ENCODE data around the gene RAP2B.

The RAP2B gene

DNA sequence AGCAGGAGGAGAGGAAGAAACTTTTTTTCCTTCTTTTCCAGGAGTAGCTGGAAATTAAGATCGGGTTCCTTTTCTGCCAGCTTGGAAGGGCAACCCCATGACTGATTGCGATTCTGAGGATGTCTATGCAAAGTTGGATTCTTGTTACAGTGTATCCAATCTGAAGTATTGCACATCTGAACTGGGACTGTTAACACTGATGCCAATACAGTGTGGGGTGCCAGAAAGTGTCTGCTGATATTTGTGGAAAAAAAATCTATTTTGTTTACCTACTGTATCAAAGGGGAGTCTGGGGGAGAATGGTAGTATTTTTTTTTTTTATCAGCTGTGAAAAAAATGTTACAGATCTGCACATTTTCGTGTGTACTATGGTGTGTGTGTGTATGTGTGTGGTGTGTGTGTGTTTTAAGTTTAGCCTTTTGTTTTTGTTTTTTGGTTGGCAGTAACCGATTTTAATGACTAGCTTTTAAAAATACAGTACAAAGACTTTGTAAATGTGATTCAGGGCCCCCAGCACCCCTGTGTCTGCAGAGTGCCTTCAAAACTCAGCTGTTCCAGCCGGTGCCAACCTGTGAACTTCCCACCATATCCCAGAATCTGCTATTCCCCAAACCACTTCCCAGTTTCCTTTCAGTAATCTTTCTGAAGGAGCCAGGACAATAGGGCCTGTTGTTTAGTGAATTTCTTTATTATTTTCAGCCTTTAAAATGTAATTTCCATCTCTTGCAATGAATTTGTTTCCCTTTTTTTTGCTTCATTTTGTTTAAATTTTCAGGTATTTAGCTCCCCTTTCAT lies 1.9 kb downstream of the RAP2B start:
- Histone ChIP-seq H3K27me3 (ENCODE audit: insufficient read depth, low read length, poor library complexity, severe bottlenecking) (no peaks in the 10 kb centered on the region), H3K4me1 (ENCODE audit: insufficient read depth, low read length, poor library complexity, severe bottlenecking) (peaks cover 48% of the 10 kb centered on the region), H3K4me3 (ENCODE audit: low read length, poor library complexity, severe bottlenecking) (peak overlapping the region; percentile 92), H3K79me2 (ENCODE audit: insufficient read depth, low read length) (peaks cover 67% of the 10 kb centered on the region), H3K9me2 (replicated peaks; ENCODE audit: low read depth, low read length) (no peaks in the 10 kb centered on the region), H2AFZ (ENCODE audit: low read length) (no peak overlapping the region), H3K9me3 (ENCODE audit: insufficient read depth, low read depth, low read length) (no peaks in the 10 kb centered on the region), H3F3A (ENCODE audit: low read depth) (peaks cover 6% of the 10 kb centered on the region; the same call in 1 of the 2 replicates), H3K9ac (ENCODE audit: low read depth, low read length, poor library complexity, severe bottlenecking) (peak overlapping the region; percentile 98), H3K36me3 (ENCODE audit: insufficient read depth, low read length) (no peaks in the 10 kb centered on the region), H3K4me2 (ENCODE audit: low read depth, low read length, poor library complexity, severe bottlenecking) (peak overlapping the region; percentile 84), H4K20me1 (ENCODE audit: insufficient read depth, low read length, poor library complexity, severe bottlenecking) (peaks cover 49% of the 10 kb centered on the region)
- TF ChIP-seq, protein P1, sequence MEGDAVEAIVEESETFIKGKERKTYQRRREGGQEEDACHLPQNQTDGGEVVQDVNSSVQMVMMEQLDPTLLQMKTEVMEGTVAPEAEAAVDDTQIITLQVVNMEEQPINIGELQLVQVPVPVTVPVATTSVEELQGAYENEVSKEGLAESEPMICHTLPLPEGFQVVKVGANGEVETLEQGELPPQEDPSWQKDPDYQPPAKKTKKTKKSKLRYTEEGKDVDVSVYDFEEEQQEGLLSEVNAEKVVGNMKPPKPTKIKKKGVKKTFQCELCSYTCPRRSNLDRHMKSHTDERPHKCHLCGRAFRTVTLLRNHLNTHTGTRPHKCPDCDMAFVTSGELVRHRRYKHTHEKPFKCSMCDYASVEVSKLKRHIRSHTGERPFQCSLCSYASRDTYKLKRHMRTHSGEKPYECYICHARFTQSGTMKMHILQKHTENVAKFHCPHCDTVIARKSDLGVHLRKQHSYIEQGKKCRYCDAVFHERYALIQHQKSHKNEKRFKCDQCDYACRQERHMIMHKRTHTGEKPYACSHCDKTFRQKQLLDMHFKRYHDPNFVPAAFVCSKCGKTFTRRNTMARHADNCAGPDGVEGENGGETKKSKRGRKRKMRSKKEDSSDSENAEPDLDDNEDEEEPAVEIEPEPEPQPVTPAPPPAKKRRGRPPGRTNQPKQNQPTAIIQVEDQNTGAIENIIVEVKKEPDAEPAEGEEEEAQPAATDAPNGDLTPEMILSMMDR (conservative IDR thresholded peaks at IDR 0.05; ENCODE audit: low read length): no peak
- no peak for TF ChIP-seq EZH2phosphoT487 (IDR thresholded peaks at IDR 0.05; ENCODE audit: borderline replicate concordance)

DNA sequence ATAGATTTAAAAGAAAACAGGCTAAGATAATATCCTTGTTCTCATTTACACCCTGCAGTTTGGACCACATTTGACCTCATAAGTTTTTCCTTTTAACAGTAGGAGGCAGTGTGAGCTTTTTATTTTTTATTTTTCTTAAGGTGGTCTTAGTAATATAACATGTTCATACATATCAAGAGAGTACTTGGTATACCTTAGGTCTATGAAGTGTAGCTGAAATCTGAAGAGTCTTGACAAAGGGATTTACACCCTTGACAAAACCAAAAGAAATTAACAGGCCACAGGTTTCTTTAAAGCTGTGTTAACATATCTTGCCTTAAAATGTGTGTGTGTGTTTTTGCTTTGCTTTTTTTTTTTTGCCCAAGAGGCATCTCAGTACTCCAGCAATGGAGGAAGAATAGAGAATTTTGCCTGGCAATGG lies 3.2 kb downstream of the RAP2B start:
- Histone ChIP-seq H3K79me2 (ENCODE audit: insufficient read depth, low read length) (peaks cover 76% of the 10 kb centered on the region), H4K20me1 (ENCODE audit: insufficient read depth, low read length, poor library complexity, severe bottlenecking) (peaks cover 49% of the 10 kb centered on the region)

DNA sequence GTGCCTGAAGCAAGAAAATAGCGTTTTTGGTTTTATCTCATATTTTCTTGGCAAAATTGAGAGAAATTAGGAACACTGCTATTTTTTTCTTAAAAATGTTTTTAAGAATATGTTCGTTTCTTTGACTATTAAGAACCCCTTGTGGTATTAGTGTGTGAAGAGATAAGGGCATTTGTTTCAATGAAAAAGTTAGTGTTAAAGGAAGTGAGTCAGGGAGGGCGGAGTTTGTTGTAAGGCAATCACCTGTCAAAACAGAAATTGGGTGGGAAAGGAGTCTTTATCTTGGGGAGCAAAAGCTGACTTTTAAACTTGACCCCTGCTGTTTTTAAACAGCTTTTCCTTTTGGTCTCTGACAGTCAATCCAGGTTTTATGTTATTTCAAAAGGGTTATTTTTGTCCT lies 4.2 kb downstream of the RAP2B start:
- H3K9me2 ChIP-seq (replicated peaks; ENCODE audit: low read depth, low read length): no peaks in the 10 kb centered on the region
- peak overlapping the region; percentile 92 for H3K4me3 ChIP-seq (ENCODE audit: low read length, poor library complexity, severe bottlenecking)
- peaks cover 6% of the 10 kb centered on the region; the same call in 1 of the 2 replicates for H3F3A ChIP-seq (ENCODE audit: low read depth)
- no peak overlapping the region for H2AFZ ChIP-seq (ENCODE audit: low read length)
- peaks cover 49% of the 10 kb centered on the region for H4K20me1 ChIP-seq (ENCODE audit: insufficient read depth, low read length, poor library complexity, severe bottlenecking)
- peak overlapping the region; percentile 84 for H3K4me2 ChIP-seq (ENCODE audit: low read depth, low read length, poor library complexity, severe bottlenecking)
- H3K27me3 ChIP-seq (ENCODE audit: insufficient read depth, low read length, poor library complexity, severe bottlenecking): no peaks in the 10 kb centered on the region
- H3K4me1 ChIP-seq (ENCODE audit: insufficient read depth, low read length, poor library complexity, severe bottlenecking): peaks cover 48% of the 10 kb centered on the region
- peak overlapping the region; percentile 98 for H3K9ac ChIP-seq (ENCODE audit: low read depth, low read length, poor library complexity, severe bottlenecking)
- peaks cover 76% of the 10 kb centered on the region for H3K79me2 ChIP-seq (ENCODE audit: insufficient read depth, low read length)
- H3K36me3 ChIP-seq (ENCODE audit: insufficient read depth, low read length): no peaks in the 10 kb centered on the region
- no peaks in the 10 kb centered on the region for H3K9me3 ChIP-seq (ENCODE audit: insufficient read depth, low read depth, low read length)
- TF ChIP-seq EZH2phosphoT487 (IDR thresholded peaks at IDR 0.05; ENCODE audit: borderline replicate concordance): no peak
- TF ChIP-seq, protein P1 (conservative IDR thresholded peaks at IDR 0.05; ENCODE audit: low read length): no peak

More for the DNA sequence above, 3.2 kb downstream of the RAP2B start:
- Histone ChIP-seq H3K36me3 (ENCODE audit: insufficient read depth, low read length) (no peaks in the 10 kb centered on the region), H3K4me3 (ENCODE audit: low read length, poor library complexity, severe bottlenecking) (peak overlapping the region; percentile 92), H3K9me3 (ENCODE audit: insufficient read depth, low read depth, low read length) (no peaks in the 10 kb centered on the region), H2AFZ (ENCODE audit: low read length) (no peak overlapping the region), H3K9ac (ENCODE audit: low read depth, low read length, poor library complexity, severe bottlenecking) (peak overlapping the region; percentile 98), H3F3A (ENCODE audit: low read depth) (peaks cover 6% of the 10 kb centered on the region; the same call in 1 of the 2 replicates), H3K4me2 (ENCODE audit: low read depth, low read length, poor library complexity, severe bottlenecking) (peak overlapping the region; percentile 84), H3K4me1 (ENCODE audit: insufficient read depth, low read length, poor library complexity, severe bottlenecking) (peaks cover 48% of the 10 kb centered on the region), H3K27me3 (ENCODE audit: insufficient read depth, low read length, poor library complexity, severe bottlenecking) (no peaks in the 10 kb centered on the region), H3K9me2 (replicated peaks; ENCODE audit: low read depth, low read length) (no peaks in the 10 kb centered on the region)
- TF ChIP-seq, protein P1 (conservative IDR thresholded peaks at IDR 0.05; ENCODE audit: low read length): peak; percentile 71
- TF ChIP-seq EZH2phosphoT487 (IDR thresholded peaks at IDR 0.05; ENCODE audit: borderline replicate concordance): no peak

All from Loucy (cell line).